22Rv1 (cell line): ENCODE data around the gene VSIR.

ENCODE experiments used
- CTCF ChIP-seq: fragments of 450-650 bp; IDR thresholded peaks from 2 replicates; pipeline ENCODE4 v1.5.1; 2017; ENCODE audit warnings: mild to moderate bottlenecking
- ZFX ChIP-seq: fragments of 450-650 bp; IDR thresholded peaks from 2 replicates; pipeline ENCODE4 v1.6.1; 2017; ENCODE audit warnings: antibody characterized with exemption, borderline replicate concordance

GRCh38 chr10:71777213-71777985 is 4.1 kb upstream of the VSIR start:
- TF ChIP-seq CTCF, result no peak
- TF ChIP-seq ZFX, result no peak
